DMS114 treated with DMSO at 0.1 percent for 48 hours (cell line): Measurements from ENCODE around the gene DNAJC7.
"Not testable (repeated sequence)": the region's sequence is repeated elsewhere in the genome, so short reads cannot be mapped to it uniquely, and the experiment has no call there.

ENCODE experiments used
- DNase-seq: peaks from one replicate; lab custom pipeline; 2025; ENCODE audit not compliant: unreplicated experiment; lab: John Stamatoyannopoulos, UW

Gene DNAJC7

DNA sequence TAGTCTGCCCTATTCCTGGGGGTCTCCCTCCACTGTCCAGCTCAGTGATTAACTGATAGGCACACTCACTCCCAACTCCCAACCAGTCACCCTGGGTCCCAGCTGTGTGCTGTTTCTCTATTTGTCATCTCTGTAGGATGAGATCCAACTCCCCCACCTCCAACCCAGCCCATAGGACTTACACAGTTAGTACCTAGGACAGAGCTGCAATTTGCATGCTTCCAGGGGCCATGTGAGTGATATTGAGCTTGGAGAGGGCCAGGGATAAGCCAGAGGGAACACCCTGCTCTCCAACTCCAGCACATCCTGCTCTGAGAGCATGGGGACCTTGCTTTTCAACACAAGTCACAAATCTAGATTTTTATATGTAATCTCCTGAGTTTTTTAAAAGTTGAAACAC lies 24.4 kb upstream of the DNAJC7 start:
- DNase-seq: no peak

DNA sequence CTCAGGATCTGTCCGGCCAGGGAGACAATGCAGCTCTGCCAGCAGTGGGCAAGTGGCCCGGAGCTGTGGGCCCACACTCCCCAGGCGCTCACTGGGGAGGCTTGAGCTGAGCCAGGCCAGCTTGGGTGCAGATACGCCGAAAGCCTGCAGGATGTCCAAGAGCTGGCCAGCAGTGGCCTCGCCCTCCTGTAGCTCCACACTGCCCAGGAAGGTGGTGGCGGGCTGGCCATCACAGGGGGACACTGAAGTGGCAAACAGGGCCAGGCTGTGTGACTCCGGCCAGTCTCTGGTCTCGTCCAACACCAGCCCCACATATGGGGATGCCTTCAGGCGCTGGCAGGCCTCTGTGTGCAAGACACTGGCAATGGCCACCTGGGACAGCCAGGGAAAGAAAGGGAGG lies 23.6 kb upstream of the DNAJC7 start:
- no peak for DNase-seq

DNA sequence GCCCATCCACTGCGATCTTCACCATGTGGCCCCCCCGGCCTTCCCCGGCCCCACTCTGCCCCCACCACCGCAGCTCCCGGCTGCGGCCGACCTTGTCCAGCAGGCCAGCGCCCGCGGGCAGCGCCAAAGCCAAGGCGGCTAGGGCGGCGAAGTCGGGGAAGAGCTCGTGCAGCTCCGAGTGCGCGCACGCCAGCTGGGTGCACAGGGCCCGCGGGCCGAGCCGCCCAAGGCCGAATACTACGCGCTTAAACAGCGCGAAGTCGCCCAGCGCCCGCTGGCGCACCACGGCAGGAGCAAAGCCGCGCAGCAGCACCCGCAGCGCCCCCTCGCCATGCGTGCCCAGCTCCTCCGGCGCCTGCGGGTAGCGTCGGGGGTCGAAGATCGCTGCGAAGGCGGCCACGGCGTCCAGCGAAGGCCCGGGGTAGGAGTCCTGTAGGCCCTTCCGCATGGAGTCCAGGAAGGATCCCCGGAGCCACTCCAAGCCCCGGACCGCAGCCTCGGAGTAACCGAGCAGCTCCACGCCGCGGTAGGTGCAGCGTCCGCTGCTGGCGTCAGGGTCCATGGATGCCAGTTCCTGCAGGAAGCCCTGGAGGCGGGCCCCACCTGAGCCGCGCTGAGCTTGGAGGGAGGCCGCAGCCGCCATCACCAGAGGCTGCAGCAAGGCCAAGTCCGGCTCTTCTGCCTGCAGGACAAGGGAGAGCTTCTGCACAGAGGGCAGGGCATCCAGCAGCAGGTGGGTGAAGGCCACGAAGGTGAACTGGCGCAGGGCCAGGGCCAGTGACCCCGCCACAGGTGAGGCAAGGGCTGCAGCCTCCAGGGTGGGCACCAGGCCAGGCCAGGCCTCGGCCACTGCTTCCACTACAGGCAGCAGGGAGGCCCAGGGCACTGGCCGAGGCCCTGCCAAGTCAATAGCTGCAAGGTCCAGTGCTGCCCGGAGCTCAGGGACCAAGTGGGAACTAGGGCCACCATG lies 22.8 kb upstream of the DNAJC7 start:
- no peak for DNase-seq

DNA sequence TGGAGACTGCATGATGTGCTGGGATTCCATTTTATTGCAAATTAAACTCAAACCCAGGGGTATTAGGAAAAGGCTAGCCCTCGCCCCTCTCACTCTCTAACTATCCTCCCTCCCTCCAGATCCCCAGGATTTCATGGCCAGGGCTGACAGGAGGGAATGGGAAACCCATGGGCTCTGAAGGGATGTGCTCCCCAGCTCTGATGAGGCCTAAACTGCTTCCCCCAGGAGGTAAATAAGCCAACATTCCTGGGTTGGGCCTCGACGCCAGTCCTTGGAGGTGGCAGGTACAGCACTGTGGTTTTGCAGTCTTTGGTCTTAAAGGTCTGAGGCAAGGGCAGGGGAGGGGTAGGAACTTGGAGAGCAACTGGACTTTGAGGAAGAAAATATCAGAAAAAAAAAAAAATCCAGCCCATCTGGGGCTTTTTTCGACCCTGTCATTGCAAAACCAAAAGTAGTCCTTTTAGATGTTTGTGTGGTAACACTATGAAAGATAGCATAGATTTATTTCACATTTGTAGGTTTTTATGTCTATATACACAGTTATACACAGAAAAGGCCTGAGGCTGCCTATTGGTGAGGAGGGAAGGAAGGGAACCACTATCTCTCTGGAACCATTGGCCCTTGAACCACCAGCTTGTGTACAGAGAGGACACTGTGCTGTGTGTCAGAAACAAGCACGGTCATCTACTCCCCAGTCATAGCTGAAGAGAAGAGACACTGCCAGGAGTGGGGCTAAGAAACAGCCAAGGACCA lies 21.2 kb upstream of the DNAJC7 start:
- DNase-seq: no peak

DNA sequence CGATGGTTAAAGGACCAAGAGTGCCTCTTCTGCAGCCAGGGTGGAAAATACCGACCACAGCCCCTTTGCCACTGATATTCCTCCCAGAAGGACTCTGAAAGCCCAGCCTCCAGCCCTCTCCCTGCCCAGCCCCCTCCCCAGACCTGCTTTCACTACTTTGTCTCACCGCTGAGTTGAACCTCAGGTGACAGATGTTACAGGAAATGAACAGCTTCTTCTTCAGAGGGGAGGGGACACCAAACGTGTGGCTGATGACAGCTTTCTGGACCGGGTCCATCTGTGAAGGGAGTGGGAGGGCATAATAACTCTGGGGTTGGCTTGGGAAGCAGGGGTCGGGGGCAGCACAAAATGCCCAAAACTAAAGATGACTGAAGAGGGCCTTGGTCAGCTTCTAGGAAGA lies 16.8 kb upstream of the DNAJC7 start:
- no peak for DNase-seq

DNA sequence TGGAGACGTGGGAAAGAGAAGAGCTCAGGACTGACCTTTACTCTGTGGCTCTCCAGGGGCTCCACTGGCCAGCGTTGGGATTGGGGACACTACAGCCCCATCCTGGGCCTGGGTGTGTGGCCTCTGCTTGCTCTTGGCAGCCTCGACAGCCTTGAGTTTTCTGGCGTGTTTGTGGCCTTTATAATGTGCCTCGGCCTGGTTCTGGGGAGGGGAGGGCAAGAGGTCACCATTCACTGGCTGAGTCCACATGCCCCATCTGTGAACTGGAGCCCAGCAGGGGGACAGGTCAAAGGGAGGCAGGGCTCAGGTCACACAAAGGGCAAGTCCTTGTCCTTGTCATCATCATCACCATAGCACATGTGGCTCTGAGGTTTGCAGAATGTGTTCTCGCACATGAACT lies 14.3 kb upstream of the DNAJC7 start:
- DNase-seq: no peak

DNA sequence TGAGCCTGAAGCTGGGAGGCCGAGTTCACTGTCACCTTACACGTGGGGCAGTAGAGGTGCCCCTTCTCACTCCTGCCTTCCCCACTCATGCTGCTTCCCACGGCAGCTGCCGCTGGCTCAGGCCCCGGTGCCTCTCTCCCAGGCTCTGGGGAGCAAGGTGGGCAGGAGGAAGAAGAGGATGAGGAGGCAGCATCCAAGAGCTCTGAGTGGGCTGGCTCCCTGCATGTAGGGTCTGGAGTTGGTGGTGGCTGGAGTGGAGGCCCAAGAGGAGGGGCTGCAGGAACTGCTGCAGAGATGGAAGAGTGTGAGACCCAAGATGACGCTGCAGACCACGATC lies 11.5 kb upstream of the DNAJC7 start:
- DNase-seq: no peak

DNA sequence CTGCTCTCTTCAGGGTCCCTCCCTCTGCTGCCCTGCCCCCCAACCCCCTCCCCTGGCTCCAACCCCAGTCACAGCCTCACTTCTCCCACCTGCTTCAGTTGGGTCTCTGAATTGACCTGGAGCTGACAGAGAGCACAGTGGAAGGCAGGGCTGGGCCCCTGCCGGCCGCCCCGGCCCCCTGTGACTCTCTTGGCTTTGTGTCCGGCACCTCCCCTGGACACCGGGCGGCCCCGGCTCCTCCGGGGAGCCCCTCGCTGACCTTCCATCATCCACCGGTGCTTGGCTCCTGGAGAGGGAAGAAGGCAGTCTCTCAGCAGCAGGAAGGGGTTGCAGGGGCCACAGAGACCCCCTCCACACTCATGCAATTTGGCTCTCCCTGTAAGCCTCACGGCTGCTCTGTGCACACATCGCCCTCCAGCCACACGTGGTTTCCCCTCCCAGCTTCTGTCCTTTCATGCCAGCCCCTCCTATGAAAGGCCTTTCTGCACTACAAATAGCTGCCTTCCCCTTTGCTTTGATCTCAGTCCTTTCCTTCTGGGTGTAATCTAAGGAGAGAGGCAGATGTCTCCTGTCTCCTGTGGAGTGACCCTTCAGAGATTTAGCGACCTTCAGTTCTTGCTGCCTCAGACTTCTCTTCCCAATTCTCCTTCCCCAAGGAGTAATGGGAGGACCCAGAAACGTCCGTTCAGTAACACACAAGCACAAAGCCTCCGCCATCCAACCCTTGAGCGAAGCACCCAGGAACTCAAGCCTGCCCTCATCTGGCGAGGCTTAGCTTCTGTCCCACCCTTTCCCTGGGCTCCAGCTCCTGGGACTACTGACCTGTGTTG lies 10.9 kb upstream of the DNAJC7 start:
- DNase-seq: no peak

DNA sequence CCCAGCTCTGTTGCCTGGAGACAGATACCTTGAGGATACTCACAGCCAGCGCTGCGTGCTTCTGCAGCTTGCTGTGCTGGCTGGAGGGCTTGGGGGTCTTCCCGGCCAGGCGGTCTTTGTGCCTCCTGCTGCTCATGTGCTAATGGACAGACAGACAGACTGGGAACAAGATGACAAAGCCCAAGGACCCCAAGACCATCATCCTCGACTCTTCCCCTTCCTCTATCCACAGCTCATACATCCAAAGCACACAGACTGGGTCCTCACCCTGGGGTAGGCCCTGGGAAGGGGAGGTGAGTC lies 10.3 kb upstream of the DNAJC7 start:
- no peak for DNase-seq

DNA sequence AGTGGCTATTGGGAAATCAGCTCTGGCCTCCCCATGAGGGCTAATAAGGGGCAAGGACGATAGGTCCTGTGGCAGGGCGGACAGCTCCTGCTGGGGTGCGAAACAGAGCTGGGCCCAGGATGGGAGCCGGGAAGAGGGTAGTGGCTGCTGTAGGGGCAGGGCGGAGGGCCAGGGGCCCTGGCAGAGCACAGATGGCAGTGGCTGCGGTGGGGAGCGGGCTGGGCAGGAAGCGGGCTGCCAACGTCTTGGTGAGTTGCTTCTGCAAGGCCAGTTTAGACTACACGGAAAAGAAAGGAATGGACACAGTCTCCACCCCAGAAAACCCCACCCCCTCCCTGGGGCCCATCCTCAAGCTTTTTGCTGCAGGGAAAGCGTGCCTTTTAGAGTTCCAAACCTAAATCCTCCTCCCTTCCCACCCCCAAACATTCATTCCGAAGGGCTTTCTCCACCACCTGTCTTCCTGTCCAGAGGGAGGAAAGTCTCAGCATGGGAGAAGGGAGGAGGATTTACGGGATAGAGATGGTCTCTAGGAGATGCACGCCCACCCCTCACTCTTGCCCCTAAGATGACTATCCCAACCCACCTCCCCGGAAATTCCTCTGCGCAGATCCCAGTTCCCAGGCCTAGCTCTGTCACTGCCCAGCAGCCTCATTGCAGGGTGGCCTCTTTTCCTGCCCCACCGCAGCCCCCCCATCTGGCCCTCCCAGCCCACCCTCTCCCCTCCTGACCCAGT lies 9.8 kb upstream of the DNAJC7 start:
- DNase-seq: no peak

DNA sequence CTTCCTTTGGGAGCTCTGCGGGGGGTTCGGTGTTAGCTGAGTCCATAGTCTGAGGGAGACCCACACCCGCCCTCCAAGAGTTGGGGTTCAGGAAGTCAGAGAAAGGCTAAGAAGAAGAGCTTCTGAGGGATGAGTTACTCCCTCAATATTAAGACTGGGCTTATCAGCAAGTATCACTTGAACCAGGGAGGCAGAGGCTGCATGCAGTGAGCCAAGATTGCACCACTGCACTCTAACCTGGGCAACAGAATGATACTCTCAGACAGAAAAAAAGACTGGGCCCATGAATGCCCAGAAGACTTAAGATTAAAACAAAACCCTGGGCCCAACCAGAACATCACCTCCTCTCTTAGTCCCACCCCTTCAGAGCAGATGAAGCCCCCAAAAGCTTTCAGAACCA lies 8.7 kb upstream of the DNAJC7 start:
- no peak for DNase-seq

DNA sequence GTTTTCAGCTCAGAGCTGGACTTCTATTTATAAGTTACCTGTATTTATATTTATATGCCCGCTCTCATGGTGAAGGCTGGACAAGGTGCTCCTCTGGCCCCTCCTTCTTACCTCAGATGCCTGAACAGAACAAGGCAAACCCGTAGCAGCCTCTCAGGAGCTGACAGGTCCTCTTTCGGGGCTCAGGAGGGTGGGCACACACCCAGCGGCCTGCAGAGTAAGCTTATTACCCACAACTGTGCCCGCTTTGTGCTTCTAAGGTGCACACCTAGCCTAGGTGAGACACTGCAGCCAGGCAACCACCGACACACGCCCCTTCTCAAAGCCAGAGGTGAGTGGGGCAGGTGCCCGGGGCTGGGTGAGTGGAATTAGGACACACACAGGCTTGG lies 7.9 kb upstream of the DNAJC7 start:
- no peak for DNase-seq

DNA sequence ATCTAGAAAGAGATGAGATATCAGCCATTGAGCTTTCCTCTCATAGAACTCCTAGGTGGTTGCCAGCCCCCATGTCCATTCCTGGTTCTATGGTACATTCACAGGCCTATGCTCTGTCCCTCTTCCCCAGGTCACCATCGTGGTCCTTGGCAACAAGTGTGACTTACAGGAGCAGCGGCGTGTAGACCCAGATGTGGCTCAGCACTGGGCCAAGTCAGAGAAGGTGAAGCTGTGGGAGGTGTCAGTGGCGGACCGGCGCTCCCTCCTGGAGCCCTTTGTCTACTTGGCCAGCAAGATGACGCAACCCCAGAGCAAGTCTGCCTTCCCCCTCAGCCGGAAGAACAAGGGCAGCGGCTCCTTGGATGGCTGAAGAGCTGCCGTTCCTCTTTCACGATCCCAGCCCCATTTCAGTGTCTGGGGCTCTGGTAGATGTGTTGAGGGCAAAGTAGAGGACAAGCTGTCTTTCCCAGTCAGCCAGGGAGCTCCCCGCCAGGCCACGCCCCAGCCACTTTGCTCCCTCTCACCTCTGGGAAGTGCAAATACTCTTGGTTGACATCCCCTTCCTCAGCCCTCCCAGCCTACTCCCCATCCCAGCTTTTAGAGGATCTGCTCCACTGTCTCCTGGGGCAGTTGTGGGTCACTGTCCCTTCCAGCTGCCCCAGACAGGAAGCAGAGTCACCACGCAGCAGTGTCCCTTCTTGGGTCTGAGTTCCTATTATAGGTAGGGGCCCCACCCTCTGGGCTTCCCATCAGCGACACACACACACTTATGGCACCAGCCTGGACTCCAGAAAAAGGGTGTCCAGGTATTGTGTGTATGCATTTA lies 6.5 kb upstream of the DNAJC7 start:
- DNase-seq: no peak

DNA sequence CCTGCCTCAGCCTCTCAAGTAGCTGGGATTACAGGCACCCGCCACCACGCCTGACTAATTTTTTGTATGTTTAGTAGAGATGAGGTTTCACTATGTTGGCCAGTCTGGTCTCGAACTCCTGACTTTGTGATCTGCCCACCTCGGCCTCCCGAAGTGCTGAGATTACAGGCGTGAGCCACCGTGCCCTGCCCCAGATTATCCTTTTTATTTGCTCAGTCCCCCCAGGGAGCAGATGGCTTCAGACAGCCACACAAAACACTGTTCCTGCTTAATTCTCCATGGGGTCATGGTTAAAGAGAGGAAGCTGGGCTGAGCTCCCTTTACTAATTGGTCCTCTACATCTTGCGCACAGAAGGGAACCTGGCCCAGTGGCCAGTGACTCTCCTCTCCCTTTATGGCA lies 3.6 kb upstream of the DNAJC7 start:
- DNase-seq: not testable (repeated sequence)

DNA sequence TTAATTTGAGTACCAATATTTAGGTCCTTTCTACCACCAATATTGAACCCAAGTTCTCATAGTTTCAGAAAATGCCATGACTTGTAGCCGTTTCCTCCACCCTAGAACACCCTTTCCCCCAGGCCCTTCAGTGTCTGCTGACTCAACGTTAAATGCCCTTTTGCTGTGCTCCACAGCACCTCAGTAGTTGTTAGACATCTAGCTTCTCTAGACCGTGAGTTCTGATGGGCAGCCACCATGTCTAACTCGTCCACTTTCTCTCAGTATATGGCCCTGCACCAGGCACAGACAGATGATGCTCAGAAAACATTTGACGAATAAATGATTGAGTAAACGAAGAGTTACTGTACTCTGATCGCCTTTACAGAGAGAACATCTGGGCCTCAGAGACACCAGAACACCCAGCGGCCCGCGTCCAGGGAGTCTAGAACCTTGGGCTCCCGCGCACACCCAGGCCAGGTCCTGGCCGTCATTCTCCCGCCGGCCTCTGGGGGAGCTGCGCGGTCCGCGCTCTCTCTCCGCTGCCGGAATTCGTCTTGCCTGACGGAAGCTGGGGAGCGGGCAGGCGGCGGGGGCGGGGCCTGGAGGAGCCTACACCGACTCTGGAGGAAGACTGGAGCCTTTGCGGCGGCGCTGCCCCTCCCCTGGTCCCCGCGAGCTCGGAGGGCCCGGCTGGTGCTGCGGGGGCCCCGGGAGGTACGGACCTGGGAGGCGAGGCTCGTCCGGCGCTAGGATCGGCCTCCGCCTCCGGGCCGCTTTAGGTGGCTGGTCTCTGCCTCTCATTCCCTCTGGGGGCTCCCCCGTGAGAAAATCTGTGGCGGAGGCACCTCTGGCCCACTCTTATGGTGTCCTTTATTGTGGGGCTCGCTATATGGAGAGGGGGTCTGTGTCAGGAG lies 2.5 kb upstream of the DNAJC7 start, which contains the start of gene NKIRAS2:
Gene NKIRAS2, plus strand, starts transcription at position 582 of the 896 bp plus-strand sequence. CDS start 1,488 bp downstream, outside the sequence.
- DNase-seq: peak; percentile 78

DNA sequence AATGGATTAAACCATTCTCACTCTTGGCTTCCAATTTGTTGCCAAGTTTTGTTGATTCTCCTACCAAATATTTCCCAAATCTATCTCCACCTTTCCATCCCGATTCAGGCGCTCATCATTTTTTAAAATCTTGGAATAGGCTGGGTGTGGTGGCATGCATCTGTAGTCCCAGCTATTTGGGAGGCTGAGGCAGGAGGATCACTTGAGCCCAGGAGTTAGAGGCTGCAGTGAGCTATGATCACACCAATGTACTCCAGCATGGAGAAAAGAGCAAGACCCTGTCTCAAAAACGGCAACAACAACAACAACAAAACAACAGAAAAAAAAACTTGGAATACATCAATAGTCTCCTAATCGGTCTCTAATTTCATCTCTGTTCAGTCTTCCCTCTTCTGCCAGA lies 1.7 kb upstream of the DNAJC7 start:
- no peak for DNase-seq

DNA sequence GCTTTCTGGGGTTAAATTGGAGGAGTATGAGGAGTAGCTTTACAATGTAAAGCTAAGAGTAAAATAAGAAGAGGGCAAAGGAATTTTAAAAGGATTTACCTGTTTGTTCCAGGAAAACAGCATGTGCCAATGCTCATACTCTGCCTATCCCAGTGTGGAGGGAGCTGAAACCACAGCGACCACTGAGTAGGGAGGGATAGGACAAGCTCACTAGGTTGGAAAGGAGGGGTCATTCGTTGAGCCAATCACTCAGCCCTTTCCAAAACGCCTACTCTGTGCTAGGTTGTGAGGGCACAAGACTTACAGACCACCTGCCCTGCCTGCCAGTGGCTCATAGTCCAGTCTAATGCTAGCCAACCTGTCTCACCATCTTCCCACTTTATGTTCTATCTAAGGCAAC lies 1.1 kb upstream of the DNAJC7 start:
- no peak for DNase-seq

DNA sequence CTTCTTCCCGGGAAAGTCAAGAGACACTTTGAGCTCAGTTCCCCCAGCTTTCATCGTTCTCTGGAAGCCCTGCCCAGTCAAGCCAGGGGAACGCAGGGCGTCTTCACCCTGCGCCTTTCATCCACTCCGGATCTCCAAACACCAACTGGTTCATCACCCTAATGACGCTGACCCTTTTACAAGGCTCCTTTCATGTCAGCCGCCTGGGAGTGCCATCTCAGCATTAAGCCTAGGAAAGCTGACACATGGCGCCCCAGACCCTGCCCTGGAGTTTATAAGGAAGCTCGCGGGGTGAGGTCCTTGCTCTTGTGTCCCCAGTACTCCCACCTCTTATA lies 594 bp upstream of the DNAJC7 start:
- DNase-seq: no peak

DNA sequence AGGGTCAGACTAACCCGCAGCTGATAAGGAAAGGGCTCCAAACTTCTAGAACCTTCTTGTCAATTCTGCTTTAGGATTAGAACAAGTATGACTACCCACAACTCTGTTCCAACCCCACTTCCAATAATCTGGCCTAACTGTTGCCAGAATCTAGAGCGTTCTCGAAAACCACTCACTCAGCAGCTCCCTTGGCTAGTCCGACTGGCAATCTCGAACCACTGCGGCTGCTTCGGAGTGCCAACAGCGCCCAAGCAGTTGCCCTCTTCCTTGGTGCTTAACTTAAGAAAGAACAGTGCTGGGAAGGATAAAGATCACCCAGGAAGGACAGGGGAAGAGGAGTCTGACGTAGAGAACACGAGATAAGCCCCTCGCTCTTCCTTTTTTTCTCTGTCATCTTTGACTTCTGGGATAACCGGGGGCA lies 818 bp downstream of the DNAJC7 start:
- peak; percentile 14 for DNase-seq
